Tibial nerve (tissue), 4 donors: ENCODE measurements around the gene PYROXD2.

Experiments
- EP300 ChIP-seq, 2 donors: sonication (generic); formaldehyde crosslinking; IDR thresholded peaks; one replicate each; pipeline ENCODE4 v1.6.1; 2017; ENCODE audit warnings: antibody characterized with exemption in 2 of 2, mild to moderate bottlenecking in 1 of 2
- POLR2A ChIP-seq, 2 donors: fragments of 450-650 bp; IDR thresholded peaks; one replicate each; pipeline ENCODE4 v1.6.1; 2017; ENCODE audit warnings: antibody characterized with exemption in 2 of 2, mild to moderate bottlenecking in 2 of 2, moderate library complexity in 2 of 2
- TF ChIP-seq, protein P1 (sequence below), 5 experiments: fragments of 200-600 bp in 3 of 5; fragments of 450-650 bp in 2 of 5; sonication (generic) in 3 of 5; IDR thresholded peaks; one replicate each; pipeline ENCODE4 v1.5.1; 2016 to 2019; ENCODE audit warnings: antibody characterized with exemption in 5 of 5, mild to moderate bottlenecking in 3 of 5, moderate library complexity in 2 of 5

DNA sequence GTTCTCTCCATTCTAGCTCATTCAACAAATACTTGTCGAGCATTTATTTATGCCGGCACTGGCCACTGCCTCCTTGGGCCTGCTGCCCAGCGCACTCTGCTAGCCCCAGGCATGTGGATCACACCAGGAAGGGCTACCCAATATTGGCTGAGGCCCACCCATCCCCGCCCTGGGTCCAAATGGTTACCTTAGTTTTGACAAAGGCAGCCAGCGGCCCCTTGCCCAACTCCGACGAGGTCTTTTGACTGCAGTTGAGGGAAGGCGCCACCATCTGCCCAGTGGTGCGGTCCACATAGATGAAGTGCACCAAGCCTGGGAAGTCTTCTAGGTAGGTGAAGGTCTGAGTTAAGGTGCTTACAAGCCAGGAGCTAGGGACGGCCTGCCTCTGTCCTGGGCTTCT is 7.2 kb upstream of the PYROXD2 start:
- TF ChIP-seq, protein P1, sequence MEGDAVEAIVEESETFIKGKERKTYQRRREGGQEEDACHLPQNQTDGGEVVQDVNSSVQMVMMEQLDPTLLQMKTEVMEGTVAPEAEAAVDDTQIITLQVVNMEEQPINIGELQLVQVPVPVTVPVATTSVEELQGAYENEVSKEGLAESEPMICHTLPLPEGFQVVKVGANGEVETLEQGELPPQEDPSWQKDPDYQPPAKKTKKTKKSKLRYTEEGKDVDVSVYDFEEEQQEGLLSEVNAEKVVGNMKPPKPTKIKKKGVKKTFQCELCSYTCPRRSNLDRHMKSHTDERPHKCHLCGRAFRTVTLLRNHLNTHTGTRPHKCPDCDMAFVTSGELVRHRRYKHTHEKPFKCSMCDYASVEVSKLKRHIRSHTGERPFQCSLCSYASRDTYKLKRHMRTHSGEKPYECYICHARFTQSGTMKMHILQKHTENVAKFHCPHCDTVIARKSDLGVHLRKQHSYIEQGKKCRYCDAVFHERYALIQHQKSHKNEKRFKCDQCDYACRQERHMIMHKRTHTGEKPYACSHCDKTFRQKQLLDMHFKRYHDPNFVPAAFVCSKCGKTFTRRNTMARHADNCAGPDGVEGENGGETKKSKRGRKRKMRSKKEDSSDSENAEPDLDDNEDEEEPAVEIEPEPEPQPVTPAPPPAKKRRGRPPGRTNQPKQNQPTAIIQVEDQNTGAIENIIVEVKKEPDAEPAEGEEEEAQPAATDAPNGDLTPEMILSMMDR (IDR thresholded peaks at IDR 0.05), result no peak
- TF ChIP-seq POLR2A (IDR thresholded peaks at IDR 0.05) (no peak), EP300 (IDR thresholded peaks at IDR 0.05) (no peak)
